ENCODE results near the gene BUB1B.

GRCh38 chr15:40150163-40150925 is 10.5 kb upstream of the BUB1B start:
- no peak for TF ChIP-seq CTCF (IDR thresholded peaks at IDR 0.05)
- TF ChIP-seq CREB1 (CRISPR knock-in tag; IDR thresholded peaks at IDR 0.05), result no peak
- TF ChIP-seq PRDM15 (CRISPR knock-in tag; IDR thresholded peaks at IDR 0.05), result no peak
- TF ChIP-seq E2F4 (CRISPR knock-in tag; IDR thresholded peaks at IDR 0.05; ENCODE audit: borderline replicate concordance, low read depth), result no peak
- TF ChIP-seq ZNF121 (CRISPR knock-in tag; IDR thresholded peaks at IDR 0.05), result no peak
- no peak for TF ChIP-seq ZNF263 (CRISPR knock-in tag; IDR thresholded peaks at IDR 0.05; ENCODE audit: low read depth)
- no peak for TF ChIP-seq IRF2 (CRISPR knock-in tag; IDR thresholded peaks at IDR 0.05; ENCODE audit: borderline replicate concordance, low read depth)
- no peak for TF ChIP-seq AR (CRISPR knock-in tag; IDR thresholded peaks at IDR 0.05)
- no peak for TF ChIP-seq USF2 (CRISPR knock-in tag; IDR thresholded peaks at IDR 0.05)
- TF ChIP-seq ATF2 (CRISPR knock-in tag; IDR thresholded peaks at IDR 0.05; ENCODE audit: borderline replicate concordance, low read depth), result no peak
- TF ChIP-seq ELF4 (CRISPR knock-in tag; IDR thresholded peaks at IDR 0.05; ENCODE audit: low read depth), result no peak

All from WTC11 (cell line).